Left renal pelvis (tissue), 4 donors: ENCODE results near the gene GAL3ST2. TPM values are rescaled to one million over a fixed set of nuclear protein-coding genes. Genes with fewer than 3 reads are reported as not detected.

ENCODE experiments used
- polyA plus RNA-seq, 4 donors: library from polyadenylated mRNA; unstranded; fragments of 120-200 nt; gene quantifications; one replicate each; pipeline ENCODE4 v1.2.1, GENCODE V29; 2013; ENCODE audit not compliant: insufficient read length in 4 of 4

The GAL3ST2 gene
- polyA plus RNA-seq, 4 donors: 0.16 to 0.87 (median 0.28) TPM

Other genes starting within 250 kb of the GAL3ST2 start
- 10 to 100 TPM; 20.0 to 26.6 (median 23.1) TPM for gene BOK, start 218.1 kb upstream of the GAL3ST2 start, polyA plus RNA-seq
- 10 to 100 TPM; 34.9 to 68.7 (median 50.6) TPM for gene THAP4, start 139.7 kb upstream of the GAL3ST2 start, polyA plus RNA-seq
- gene ATG4B, start 139.1 kb upstream of the GAL3ST2 start, polyA plus RNA-seq: 100 to 1,000 TPM in 1 of 4 donors, 10 to 100 TPM in 3; 57.6 to 102 (median 80.7) TPM
- 10 to 100 TPM; 31.9 to 53.3 (median 37.0) TPM for gene DTYMK, start 90.0 kb upstream of the GAL3ST2 start, polyA plus RNA-seq
- 10 to 100 TPM; 28.9 to 55.8 (median 38.9) TPM for gene ING5, start 74.8 kb upstream of the GAL3ST2 start, polyA plus RNA-seq
- 10 to 100 TPM; 18.5 to 54.0 (median 33.1) TPM for gene D2HGDH, start 42.2 kb upstream of the GAL3ST2 start, polyA plus RNA-seq
- gene NEU4, start 32.4 kb downstream of the GAL3ST2 start, polyA plus RNA-seq: 1 to 10 TPM in 2 of 4 donors, under 1 TPM in 2; 0.63 to 2.4 (median 0.93) TPM
- gene PDCD1, start 82.1 kb downstream of the GAL3ST2 start, polyA plus RNA-seq: under 1 TPM in 2 of 4 donors, not detected in 2; 0.08 TPM
- gene RTP5, start 92.9 kb downstream of the GAL3ST2 start, polyA plus RNA-seq: not detected